Thyroid gland (tissue), 4 donors: Measurements from ENCODE around the gene PECR.

ENCODE experiments used
- CTCF ChIP-seq, 6 experiments: fragments of 200-600 bp in 3 of 6; fragments of 450-650 bp in 3 of 6; sonication (generic) in 3 of 6; IDR thresholded peaks; one replicate each; pipeline ENCODE4 v1.5.1; 2016 to 2019; ENCODE audit warnings: antibody characterized with exemption in 6 of 6, mild to moderate bottlenecking in 2 of 6, inconsistent platforms in 1 of 6, moderate library complexity in 1 of 6
- POLR2A ChIP-seq, 2 donors: fragments of 450-650 bp; IDR thresholded peaks; one replicate each; pipeline ENCODE4 v1.6.1; 2017; ENCODE audit warnings: antibody characterized with exemption in 2 of 2, mild to moderate bottlenecking in 2 of 2, moderate library complexity in 1 of 2

GRCh38 chr2:216039918-216040317 lies 41.7 kb downstream of the PECR start:
- TF ChIP-seq CTCF (IDR thresholded peaks at IDR 0.05): no peak
- TF ChIP-seq POLR2A (IDR thresholded peaks at IDR 0.05): no peak
